Cardiac fibroblast (primary cell): ENCODE results near the gene IQCB1.
A peak's percentile ranks its signal among the peaks of the same experiment; 100 is the strongest.

Source experiments
- DNase-seq, 2 donors: peaks; one replicate each; pipeline versions ENCODE4 v3.0.0 to v3.0.0-alpha.2; 2010; ENCODE audit warnings: low read depth in 2 of 2
- H3K4me3 ChIP-seq, 2 donors: replicated peaks in 1 of 2; 1 replicate in 1 of 2; 2 replicates in 1 of 2; pipeline ENCODE4 v1.5.1; 2011; ENCODE audit warnings: low read depth in 2 of 2, low read length in 2 of 2, mild to moderate bottlenecking in 2 of 2, moderate library complexity in 1 of 2
- TF ChIP-seq, protein P1 (sequence below): IDR thresholded peaks from one replicate; pipeline ENCODE4 v1.5.1; 2011; ENCODE audit warnings: low read depth, mild to moderate bottlenecking, low read length, inconsistent platforms

The IQCB1 gene

DNA sequence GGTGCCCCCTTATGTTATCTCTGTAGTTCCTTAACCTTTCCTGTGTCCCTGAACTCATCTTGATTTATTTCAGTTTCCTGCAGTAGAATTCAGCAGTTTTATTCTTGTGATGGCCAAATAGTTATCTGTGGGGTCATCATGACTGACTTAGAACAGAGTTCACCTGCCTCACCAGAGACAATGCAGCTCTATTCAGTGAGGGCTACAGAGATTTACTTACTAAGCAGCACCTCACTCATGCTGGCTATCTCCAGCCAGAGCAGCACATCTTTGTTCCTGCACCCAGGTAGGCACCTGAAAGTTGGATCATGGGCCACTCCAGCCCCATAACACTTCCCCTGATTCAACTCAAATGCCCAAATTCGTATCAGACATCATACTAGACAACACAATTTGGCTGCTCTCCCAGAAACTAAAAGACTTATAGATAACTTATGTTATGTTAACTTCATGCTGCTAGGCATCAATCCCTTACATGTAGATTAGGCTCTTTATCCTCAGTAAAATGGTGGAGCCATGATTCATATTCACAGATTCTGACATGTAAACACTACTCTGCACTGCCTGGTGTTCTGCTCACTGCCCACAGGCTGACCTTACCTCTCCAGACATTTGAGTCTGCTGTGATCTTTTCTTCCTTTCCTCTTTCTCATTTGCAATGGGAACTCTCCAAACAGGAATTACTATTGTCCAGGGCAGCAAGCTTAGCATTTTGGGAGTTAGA lies 76.0 kb downstream of the IQCB1 start:
- peak in 1 of 2 donors; percentile 39 for DNase-seq

GRCh38 chr3:121757812-121758545 lies 76.9 kb downstream of the IQCB1 start:
- TF ChIP-seq, protein P1, sequence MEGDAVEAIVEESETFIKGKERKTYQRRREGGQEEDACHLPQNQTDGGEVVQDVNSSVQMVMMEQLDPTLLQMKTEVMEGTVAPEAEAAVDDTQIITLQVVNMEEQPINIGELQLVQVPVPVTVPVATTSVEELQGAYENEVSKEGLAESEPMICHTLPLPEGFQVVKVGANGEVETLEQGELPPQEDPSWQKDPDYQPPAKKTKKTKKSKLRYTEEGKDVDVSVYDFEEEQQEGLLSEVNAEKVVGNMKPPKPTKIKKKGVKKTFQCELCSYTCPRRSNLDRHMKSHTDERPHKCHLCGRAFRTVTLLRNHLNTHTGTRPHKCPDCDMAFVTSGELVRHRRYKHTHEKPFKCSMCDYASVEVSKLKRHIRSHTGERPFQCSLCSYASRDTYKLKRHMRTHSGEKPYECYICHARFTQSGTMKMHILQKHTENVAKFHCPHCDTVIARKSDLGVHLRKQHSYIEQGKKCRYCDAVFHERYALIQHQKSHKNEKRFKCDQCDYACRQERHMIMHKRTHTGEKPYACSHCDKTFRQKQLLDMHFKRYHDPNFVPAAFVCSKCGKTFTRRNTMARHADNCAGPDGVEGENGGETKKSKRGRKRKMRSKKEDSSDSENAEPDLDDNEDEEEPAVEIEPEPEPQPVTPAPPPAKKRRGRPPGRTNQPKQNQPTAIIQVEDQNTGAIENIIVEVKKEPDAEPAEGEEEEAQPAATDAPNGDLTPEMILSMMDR = no peak
- no peak overlapping the region for H3K4me3 ChIP-seq
- DNase-seq = no peak

More for the DNA sequence above, 76.0 kb downstream of the IQCB1 start:
- no peak overlapping the region for H3K4me3 ChIP-seq
- TF ChIP-seq, protein P1 = no peak

GRCh38 chr3:121757087-121757811 lies 77.6 kb downstream of the IQCB1 start:
- peak in 1 of 2 donors; percentile 93 for DNase-seq
- no peak overlapping the region for H3K4me3 ChIP-seq
- TF ChIP-seq, protein P1 = no peak

GRCh38 chr3:121752772-121753171 lies 82.1 kb downstream of the IQCB1 start:
- H3K4me3 ChIP-seq = no peak overlapping the region
- DNase-seq = no peak
- TF ChIP-seq, protein P1 = no peak

DNA sequence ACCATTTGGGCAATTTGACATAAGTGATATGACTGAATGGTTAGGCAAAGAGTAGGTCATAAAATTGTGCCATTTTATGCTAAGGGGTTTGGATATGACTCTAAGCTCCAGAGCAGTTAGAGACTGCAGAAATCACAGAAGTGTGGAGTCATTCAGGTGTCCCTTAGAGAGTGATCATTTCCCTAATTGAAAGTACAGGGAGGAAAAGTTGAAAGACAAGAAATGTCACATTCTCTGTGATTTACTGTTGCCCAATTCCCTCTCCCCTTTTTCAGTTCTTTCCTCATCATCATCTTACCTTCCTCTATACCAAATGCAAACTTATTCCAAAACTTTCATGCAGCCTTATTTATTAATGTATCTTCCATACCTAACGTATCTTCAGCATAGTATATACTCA lies 82.6 kb downstream of the IQCB1 start:
- TF ChIP-seq, protein P1 = no peak
- H3K4me3 ChIP-seq = no peak overlapping the region
- DNase-seq = no peak

- no peak for DNase-seq
- TF ChIP-seq, protein P1 = no peak
- peak overlapping the region; percentile 79 to 89 for H3K4me3 ChIP-seq
Measured at GRCh38 chr3:121750087-121750415, 84.8 kb downstream of the IQCB1 start.
